Measurements from ENCODE around the gene SPEF2.
"Not testable (repeated sequence)": the region's sequence is repeated elsewhere in the genome, so short reads cannot be mapped to it uniquely, and the experiment has no call there.

The SPEF2 gene

GRCh38 chr5:35651002-35651756 is 33.5 kb downstream of the SPEF2 start:
- no peak for DNase-seq (ENCODE audit: low spot score)

- DNase-seq (ENCODE audit: low spot score) = no peak
These were observed 39.1 kb downstream of the SPEF2 start for GRCh38 chr5:35656721-35657120.

GRCh38 chr5:35657877-35658276 is 40.2 kb downstream of the SPEF2 start:
- DNase-seq (ENCODE audit: low spot score) = no peak

GRCh38 chr5:35659556-35659955 is 41.9 kb downstream of the SPEF2 start:
- DNase-seq (ENCODE audit: low spot score) = no peak

DNA sequence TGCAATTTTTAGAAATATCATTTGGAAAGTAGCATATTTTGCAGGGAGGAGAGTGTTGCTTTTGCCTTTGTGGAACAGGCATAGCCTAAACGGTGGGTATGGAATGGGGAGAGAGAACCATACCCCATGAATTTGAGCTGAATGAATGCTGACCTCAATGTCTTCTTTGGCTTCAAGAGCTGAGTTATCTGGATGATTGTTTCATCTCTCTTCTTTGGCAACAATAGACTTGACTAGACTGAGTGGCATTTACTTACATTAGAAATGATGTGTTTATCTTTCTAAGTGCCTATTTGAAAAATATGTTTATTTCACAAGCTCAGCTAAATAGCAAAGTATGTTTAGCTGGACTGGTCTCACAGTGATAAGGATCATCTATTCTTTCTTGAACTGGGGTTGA is 42.8 kb downstream of the SPEF2 start:
- DNase-seq (ENCODE audit: low spot score) = no peak

DNA sequence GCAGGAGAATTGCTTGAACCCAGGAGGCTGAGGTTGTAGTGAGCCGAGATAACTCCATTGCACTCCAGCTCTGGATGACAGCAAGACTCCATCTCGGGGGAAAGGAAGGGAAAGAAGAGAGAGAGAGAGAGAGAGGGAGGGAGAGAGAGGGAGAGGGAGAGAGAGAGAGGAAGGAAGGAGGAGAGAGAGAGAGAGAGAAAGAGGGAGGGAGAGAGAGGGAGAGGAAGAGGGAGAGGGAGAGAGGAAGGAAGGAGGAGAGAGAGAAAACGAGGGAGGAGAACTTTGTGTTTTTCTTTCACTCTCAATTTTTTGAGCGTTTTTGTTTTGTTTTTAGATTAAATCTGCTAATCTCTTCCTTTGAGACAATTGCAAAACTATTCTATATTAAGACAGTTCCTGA is 46.9 kb downstream of the SPEF2 start:
- no peak for DNase-seq (ENCODE audit: low spot score)

DNA sequence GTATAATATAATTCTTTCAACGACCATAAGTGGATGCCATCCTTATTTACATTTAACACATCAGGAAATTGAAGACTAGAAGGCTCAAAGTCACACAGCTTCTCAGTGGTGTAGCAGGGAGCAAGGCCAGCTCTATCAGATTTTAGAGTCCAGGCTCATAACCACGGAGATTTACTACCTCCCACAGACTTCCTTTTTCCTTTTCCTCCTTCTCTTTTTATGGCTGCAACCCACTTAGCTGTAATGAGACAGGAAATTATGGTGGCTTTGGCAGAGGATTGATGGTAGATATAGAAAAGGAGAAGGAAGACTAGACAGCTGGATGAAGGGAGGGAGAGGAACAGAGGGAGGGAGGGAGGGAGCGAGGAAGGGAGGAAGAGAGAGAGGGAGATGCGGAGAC is 47.4 kb downstream of the SPEF2 start:
- DNase-seq (ENCODE audit: low spot score) = no peak

GRCh38 chr5:35668319-35668718 is 50.7 kb downstream of the SPEF2 start:
- DNase-seq (ENCODE audit: low spot score) = no peak

DNA sequence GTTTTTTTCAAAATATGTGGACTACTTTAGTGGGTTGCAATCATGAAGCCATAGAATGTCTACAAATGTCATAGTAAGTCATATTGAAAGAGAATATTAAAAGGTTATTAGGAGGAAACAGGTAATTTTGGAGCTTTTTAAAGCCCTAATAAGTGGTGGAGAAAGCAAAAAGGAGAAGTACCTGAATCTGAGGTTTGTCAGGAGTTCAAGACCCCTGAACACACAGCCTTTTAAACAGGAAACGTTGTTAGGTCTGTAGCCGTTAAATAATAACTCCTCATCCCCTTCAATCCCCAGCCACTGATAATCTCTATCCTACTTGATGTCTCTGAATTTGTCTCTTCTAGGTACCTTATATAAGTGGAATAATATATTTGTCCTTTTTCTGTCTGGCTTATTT is 51.1 kb downstream of the SPEF2 start:
- DNase-seq (ENCODE audit: low spot score) = no peak

- DNase-seq (ENCODE audit: low spot score) = no peak
These were observed 54.1 kb downstream of the SPEF2 start for GRCh38 chr5:35671541-35672295.

DNA sequence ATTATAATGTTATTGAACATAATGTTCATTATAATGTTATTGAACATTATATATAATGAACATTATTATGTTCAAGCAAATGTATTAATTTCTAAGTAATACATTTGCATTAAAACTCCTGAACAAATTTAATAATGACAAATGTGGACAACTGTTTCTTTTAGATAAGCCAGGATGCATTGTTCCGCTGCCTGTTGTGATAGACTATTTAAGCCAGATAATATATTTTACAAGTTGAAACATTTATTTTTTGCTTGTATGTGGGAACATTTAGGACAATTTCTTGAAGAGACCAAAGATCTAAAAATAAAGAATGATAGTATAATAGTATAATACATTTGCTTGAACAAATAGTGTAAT is 54.6 kb downstream of the SPEF2 start:
- not testable (repeated sequence) for DNase-seq (ENCODE audit: low spot score)

DNA sequence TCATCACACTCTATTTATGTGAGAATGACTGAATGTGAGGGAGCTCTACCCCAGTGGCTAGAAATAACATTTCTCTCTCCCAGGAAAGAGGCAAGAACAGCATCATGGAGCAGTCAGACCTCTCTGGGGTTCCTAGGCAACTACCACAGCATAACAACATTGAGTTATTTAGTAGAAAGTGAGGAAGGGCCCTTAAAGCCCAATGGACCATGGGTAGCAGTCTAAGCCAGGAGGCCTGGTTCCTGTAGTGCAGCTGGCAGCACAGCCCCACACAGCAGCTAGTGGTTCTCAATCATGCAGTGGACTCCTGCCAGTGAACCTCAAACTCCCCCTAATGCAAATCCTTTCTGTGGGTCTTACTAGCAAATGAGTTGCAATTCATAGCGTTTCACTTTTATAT is 55.3 kb downstream of the SPEF2 start:
- no peak for DNase-seq (ENCODE audit: low spot score)

GRCh38 chr5:35674049-35674448 is 56.4 kb downstream of the SPEF2 start:
- no peak for DNase-seq (ENCODE audit: low spot score)

DNA sequence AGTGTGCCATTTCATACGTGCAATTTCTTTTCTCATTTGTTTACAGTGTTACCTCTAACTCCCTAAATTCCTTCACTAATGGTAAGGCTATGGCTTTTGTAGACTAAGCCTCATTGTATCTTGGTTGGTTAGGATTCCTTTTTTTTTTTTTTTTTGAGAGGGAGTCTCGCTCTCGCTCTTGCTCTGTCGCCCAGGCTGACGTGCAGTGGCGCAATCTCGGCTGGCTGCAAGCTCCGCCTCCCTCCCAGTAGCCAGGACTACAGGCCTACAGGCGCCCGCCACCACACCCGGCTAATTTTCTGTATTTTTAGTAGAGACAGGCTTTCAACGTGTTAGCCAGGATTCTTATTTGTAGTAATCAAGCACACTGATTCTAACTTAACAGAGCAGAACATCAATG is 57.7 kb downstream of the SPEF2 start:
- no peak for DNase-seq (ENCODE audit: low spot score)

- DNase-seq (ENCODE audit: low spot score) = no peak
These were observed 60.2 kb downstream of the SPEF2 start for GRCh38 chr5:35677878-35678277.

- no peak for DNase-seq (ENCODE audit: low spot score)
These were observed 61.0 kb downstream of the SPEF2 start for GRCh38 chr5:35678661-35679060.

GRCh38 chr5:35679357-35679756 is 61.7 kb downstream of the SPEF2 start:
- no peak for DNase-seq (ENCODE audit: low spot score)

DNA sequence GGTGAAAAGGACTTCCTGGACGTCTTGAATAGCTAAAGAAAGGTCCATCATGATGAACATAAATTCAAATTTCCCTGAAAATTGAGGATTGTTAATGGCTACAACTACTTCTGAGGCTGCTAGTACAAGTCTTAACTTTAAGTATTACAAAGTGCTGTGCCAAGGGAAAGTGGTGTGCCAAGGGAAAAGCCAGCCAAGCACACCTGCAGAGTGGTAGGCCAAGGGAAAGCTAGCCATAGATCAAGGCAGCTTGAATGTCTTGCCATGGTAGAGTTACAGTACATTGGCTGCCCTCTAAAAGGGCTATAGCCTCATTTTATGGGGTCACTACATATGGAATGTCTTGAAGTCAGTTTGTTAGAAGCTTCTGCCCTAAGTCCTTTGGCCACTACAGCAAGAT is 64.2 kb downstream of the SPEF2 start:
- DNase-seq (ENCODE audit: low spot score) = no peak

DNA sequence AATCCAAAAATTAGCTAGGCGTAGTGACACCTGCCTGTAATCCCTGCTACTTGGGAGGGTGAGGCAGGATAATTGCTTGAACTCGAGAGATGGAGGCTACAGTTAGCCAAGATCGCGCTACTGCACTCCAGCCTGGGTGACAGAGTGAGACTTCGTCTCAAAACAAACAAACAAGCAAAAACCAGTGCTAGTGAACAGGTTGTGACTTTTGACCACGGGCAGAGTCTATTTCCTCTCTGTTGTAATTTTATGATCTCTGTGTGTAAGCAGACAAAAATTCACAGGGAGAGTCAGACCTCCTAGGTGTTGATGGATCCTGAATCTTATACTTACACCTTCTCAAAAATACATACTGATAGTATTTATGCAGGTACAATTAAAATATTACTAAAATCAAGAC is 65.8 kb downstream of the SPEF2 start:
- DNase-seq (ENCODE audit: low spot score) = no peak

- DNase-seq (ENCODE audit: low spot score) = no peak
These were observed 67.5 kb downstream of the SPEF2 start for GRCh38 chr5:35685161-35685560.

DNA sequence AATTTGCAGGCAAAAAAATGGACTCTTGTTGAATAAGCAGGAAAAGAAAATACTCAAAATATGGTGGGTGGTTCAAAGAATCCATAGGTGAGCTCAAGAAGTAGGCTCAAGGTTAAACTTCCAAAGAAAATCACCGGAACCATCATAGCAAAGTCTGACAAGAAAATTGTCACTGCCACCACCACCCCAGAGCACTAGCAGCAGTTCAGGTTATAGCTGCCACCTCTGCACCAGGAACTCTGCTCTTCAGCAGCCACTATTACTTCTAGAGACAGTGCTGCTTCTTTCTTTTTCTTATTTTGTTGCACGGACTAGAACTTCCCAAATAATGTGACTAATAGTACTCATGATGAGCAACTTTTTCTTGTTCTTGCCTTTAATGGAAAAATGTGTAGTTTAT is 70.3 kb downstream of the SPEF2 start:
- no peak for DNase-seq (ENCODE audit: low spot score)

DNA sequence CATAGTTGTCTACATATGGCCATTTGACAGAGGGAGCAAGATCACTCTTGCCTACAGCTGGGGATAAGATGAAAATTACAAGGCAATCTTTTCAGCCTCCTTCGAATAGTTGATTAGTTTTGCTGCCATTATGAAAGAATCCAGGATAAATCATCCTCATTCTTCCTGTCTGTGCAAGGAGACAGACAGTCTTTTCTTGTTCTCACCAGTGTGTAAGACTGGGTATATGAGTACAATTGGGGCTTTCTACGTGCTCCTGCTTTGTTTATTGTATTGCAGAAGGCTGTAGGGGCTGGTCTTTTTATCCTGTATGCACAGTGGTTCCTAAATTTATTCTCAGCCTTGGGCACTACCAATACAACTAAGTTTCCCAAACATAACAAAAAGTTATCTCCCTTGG is 76.8 kb downstream of the SPEF2 start:
- no peak for DNase-seq (ENCODE audit: low spot score)

DNA sequence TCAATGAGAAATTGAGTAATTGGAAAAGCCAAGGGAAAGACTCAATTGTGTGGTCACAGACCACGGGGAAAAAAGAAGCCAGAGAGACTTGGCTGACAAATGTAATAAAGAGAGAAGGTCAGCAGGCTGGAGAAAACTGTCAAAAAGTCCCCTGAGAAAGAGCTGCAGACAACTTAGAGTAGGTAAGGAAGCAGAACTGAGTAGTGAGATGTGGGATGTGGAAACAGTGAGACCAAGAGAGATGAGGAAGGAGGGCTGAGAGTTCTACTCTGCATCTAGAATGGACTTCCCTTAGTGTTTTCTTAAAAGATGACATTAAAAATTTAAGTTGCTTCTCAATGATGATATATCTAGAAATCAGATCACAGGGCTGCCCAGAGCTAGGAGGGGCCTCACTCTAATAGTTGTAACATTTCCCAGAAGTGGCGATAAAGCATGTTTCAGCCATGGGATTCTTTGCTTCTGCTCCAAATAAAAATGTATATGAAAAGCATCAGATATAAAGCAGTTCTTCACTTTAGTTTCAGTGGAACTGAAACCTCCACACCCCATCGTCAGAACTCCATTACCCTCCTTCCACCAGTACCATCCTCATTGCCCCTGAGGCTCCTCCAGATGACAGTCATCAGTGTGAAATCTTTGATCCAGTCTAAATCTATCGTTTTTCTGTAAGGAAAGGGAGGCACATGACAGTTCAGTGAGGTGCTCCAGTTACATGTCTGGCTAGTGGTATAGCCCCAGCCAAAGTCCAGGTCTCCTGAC is 80.6 kb downstream of the SPEF2 start:
- DNase-seq (ENCODE audit: low spot score) = no peak
